Measurements from ENCODE around the gene ZDHHC4.

GRCh38 chr7:6623589-6624245 is 46.5 kb downstream of the ZDHHC4 start:
- TF ChIP-seq POLR2A (IDR thresholded peaks at IDR 0.05; ENCODE audit: low read length) (no peak), GATA1 (IDR thresholded peaks at IDR 0.05; ENCODE audit: low read depth, low read length) (no peak)
